Activated CD4-positive, alpha-beta T cell treated with anti-CD3 and anti-CD28 coated beads, Interleukin-2, amount 50 U/mL, for 24 hours (primary cell): ENCODE results near the gene IRGQ.
"Not testable (repeated sequence)": the region's sequence is repeated elsewhere in the genome, so short reads cannot be mapped to it uniquely, and the experiment has no call there.

Experiments
- DNase-seq, 2 donors: peaks; one replicate each; pipeline ENCODE4 v3.0.0-alpha.2; 2020; ENCODE audit warnings: low read depth in 1 of 2, low spot score in 1 of 2

Gene IRGQ

DNA sequence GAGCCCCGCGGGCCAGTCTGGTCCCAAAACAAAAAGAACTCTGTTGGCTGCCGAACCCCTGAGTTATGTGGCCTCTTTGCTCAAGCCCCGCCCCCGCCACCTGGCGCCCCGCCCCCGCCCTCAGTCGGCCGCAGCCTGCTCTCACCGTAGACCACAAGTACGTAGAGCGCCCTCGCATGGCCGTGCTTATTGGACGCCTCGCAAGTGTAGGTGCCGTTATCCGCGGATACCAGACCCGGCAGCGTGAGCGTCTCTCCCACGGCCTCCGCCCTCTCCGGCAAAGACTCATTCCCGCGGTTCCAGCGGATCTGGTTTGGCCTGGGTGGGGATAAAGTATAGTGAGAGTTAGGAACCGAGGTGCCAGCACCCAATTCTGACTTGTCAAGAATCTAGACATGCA is 29.0 kb upstream of the IRGQ start:
- peak; percentile 67 to 76 for DNase-seq

DNA sequence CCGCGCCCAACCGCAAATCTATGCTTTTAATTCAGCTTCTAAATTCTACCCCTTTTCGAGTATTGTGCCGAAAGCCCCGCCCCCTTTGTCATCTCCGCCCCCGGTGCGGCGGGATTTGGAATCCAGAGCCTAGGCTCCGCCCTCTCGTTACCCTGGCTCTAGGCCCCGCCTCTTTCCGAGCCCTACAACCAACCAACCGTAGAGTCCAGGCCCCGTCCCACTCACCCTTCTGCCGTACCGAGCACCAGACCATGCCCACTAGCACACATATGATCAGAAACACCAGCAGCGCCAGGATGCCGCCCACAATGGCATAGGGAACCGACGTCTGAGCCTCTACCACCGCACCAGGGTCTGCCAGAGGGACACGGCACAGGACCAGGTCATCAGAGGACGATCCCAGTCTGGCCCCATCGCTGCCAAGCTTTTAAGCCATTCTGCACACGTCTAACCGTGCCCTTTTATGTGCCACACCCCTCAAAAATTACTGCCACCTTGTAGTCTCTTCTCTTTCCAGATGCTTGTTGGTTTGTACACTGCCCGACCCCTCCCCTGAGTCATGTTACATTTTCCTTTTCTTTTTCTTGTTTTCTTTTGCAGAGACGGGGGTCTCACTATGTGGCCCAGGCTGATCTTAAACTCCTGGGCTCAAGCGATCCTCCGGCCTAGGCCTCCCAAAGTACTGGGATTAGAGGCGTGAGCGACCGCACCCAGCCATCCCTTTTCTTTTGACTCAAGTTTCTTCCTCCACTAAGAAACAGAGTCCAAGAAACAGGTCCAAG is 28.1 kb upstream of the IRGQ start:
- DNase-seq, result no peak

DNA sequence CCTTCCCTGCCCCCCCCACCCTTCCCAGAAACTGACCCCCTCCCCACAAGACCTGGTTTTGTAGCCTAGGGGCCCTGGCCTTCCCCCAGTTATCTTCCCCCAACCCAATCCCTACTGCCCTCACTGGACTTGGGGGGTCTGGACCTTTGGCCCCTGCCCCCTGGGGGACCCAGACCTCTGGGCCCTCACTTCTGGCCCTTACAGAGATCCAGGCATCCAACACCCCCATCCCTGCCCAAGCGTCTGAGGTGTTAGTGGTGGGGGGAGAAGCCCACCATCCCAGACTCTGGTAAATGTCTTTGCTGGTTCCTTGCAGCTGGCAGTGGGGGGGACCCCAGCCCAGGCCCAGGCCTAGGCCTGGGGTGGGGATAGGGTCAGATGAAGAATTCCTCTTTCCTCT is 27.0 kb upstream of the IRGQ start:
- no peak for DNase-seq

DNA sequence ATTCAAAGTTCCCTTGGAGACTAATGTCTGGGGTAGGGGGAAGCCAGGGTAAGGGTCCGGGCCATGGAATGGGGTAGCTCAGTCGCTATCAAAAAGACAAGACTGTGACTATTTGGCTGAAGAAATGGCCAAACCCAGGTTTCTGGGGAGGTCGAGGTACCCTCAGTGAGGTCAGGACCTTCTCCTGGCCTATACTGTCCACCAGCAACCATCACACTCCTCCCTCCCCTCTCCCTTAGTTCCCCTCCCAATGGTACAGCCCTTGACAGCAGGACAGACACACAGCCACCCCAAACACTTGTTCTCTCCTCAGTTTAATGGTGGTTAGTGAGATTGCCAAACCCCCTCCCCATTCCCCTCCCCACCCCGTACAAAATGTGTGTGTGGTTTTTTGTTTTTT is 26.1 kb upstream of the IRGQ start:
- no peak for DNase-seq

DNA sequence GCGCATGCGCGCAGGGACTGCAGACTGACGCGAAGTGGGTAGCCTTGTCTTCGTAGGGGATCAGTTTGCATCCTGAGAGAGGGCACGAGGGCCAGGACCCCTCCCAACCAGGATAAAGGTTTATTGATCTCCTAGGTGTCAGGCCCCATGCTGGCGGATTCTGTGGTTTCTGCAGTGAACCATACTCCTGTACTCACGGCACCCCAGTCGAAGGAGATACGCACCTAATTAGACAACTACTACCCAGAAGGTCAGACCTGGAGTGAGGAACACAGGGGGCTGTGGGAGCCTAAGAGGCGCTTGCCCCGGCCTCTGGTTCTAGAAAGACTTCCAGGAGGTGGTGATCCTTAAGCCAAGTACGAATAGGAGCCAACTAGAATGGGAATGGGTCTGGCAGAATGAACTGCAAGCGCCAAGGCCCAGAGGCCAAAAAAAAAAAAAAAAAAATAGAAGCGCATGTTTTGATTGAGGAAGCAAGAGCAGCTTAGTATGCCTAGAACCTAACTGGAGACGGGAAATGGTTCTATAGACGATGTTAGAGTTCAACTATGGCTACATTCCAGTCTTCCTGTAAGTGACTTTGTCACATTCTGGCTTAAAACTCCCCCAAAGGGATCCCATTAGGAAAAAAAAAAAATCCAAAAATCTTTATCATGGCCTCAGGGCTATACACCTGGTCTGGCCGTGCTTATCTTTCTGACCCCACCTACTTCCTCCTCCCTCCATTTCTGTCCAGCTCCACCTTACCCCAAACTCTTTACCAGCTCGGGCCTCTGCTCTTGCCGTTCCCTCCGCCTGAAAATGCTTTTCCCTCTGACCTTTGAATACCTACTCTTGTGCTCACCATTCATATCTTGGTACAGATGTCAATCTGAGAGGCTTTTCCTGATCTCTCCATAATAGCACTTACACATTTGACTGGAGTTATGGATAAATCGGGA is 24.4 kb upstream of the IRGQ start:
- peak in 1 of 2 donors; percentile 84 for DNase-seq

DNA sequence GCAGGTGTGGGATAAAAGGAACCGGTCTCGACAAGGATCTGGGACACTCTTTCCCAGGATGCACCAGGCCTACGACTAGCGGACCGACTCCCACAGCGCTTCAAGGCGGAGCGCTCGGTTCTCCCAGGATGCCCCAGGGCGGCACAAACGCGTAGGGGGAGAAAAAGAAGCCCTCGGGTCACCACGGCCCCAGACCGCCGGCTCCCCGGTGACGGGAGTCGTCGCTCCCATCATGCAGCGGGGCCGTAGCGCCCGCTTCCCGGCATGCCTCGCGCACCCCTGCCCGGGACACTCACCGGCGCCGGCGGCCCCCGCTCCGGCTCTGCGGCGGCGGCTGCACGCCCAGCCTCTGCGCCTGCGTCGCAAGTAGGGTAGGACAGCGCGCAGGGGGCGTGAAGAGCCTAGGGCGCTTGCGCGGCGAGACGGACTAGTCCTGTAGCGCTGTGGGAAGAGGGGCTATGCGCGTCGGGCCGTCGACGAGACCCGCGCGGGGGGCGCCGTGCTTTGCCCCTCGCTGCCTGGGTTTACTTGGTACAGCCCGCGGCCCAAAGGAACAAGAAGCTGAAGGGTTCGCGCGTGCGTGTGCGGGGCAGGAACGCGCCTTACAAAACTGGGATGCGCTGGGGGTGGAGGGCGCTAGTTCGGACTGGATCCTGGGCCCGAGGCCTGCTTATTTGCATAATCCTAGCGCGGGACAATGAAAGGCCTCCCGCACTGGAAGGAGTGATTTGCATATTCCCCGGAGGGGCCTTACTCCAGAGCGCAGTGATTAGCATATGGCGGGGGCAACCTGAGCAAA is 23.5 kb upstream of the IRGQ start, which contains the start of gene ZNF428:
ZNF428 (minus strand) TSS at position 368 of the 799 bp plus-strand sequence. CDS start 5,325 bp downstream, outside the sequence.
- peak; percentile 73 to 75 for DNase-seq

DNA sequence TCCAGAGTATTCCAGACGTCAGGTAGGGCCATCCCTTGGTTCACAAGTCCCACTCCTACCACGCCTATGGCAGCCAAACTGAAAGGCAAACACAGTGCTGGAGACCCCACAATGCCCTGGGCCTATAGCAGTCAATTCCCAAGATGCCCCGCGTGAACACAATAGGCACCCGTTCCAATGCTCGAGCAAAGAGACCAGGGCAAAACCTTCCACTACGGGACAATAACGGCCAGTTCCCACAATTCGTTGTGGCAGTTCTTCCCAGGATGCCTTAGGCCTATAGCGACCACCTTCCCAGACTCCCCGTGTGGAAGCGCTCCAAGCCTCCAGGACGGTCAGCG is 23.0 kb upstream of the IRGQ start:
- peak in 1 of 2 donors; percentile 54 for DNase-seq

DNA sequence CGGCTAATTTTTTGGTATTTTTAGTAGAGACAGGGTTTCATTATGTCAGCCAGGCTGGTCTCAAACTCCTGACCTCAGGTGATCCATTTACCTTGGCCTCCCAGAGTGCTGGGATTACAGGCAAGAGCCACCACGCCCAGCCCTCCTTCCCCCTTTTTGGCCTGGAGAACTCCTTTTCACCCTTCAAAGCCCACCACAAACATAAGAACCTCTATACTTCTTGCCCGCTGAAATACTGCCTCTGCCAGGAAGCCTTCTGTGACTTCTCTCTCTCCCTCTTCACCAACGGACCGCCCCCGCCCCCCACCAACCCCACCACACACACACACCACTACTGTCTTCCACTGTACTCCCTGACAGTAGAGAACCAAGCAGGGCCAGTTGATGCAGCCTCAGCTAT is 21.0 kb upstream of the IRGQ start:
- DNase-seq, result no peak

DNA sequence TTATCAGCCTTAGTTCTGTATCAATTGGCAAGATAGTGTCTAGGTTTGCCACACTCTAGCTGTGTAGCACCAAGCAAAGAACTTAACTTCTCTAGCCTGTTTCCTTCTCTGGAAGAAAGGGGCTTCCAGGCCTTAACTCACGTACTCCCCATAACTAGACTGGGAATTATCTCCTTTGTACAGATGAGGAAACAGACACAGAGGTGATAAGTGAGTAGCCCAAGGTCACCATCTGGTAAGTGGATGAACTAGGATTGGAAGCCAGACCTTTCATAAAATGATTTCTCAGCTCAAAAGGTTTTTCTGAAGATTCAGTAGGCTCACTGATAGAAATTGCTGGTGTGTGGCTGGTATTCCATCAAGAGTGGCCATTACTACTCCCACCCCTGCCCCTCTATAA is 20.4 kb upstream of the IRGQ start:
- DNase-seq, result no peak

DNA sequence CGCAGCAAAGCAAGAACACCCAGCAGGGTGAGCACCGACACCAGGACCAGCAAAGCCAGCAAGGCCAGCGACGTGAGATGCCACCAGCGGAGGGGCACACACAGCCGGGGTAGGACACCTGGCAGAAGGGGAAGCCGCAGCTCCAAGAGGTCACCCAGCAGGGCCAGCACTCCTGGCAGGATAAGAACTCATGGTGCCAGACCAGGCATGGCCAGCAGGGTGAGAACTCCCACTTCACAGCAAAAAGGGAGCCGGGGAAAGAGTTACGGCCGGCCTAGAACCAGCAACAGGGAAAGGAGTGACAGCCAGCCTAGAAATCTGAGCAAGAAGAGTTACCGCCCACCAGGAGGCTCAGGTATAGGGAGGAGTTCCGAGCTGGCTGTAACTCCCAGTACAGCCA is 16.4 kb upstream of the IRGQ start:
- no peak for DNase-seq

DNA sequence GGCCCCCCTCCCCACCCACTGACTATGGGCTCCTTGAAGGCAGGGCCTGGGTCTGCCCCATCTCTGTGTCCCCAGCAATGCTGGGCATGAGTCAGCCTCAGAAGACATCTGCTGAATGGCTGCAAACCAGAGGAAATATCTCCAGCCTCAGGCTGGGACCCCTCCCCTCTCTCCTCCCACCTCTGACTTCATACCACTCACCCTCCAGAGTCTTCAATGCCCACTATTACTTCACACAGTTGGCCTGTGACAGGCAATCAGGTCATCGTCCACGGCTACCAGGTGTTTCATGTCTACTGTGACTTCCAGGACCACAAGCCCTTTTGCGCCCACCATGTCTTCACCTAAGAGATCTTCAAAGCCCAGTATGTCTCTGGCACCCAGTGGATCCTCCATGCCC is 15.9 kb upstream of the IRGQ start, which contains the start of gene SRRM5:
SRRM5 (plus strand) TSS at position 301 of the 400 bp plus-strand sequence; CDS start at position 335, 34 bp downstream.
- DNase-seq, result no peak

DNA sequence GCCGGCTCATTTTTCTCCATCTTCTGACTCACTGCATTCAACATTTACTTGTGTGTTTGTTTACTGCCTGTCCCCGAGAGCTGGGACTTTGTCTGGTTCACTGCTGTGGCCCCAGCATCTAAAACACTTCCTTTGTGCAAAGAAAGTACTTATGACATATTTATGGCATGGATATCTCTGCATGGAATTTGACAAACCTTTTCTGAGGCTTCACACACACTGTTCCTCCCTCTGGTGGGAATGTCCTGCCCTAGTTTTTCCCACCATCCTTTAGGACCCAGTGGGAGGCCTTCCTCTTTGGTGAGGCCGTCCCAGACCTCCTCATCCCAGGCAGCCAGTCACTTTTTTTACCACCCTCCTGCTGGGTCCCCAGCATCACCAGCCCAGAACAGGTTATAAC is 14.6 kb upstream of the IRGQ start:
- no peak for DNase-seq

DNA sequence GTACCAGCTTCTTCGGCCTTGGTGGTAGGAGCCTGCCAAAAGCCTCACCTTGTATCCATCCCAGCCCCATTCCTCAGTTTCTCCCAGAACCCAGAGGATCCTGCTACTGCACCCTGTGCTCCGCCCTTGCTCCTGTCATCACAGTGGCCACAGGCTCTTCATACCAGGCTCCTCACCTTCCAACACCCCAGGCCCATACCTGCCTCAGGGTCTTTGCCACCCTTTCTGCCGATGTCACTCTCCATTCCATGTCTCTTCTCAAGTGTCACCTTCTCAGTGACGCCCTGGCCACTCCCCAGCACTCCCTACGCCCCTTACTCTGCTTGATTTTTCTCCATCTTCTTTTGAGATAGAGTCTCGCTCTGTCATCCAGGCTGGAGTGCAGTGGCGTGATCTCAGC is 13.9 kb upstream of the IRGQ start:
- DNase-seq, result no peak

DNA sequence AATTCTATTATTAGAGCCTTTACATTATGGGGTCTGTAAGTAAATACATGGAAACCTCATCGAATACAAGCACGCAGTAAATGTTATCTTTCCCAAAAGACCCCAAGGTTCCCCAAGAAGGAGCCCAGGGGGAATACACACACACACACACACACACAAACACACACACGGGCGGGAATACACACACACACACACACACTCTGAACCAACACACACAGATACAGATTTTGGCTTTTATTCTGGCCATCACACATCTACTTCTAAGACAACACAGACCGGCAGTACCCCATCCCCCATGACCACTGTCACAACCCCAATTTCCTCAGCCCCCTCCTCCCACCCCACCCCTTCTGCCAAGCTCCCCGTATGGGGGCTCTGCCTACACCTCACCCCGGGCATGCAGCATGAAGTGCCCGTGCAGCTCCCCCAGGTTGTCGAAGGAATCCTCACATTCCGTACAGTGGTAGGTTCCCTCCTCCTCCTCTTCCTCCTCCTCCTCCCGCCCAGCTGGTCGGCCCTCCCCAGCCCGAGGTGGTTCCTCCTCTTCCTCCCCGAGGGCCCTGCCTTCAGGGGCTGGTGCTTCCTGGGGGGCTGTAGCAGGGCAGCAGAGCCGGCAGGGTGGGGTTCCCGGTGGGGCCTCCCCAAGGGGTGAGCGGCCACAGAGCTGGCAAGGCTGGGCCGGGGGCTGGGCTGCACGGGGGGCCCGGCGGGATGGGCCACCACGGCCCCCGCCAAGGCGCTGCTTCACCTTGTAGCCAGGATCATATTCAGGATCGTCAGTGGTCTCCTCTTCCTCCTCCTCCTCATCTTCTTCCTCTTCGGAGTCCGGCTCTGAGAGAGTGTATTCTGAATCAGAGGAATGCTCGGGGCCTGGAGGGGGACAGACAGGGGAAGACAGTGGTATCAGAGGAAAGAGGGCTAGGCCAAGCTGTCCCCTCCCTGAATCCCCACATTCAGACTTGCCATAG is 11.6 kb upstream of the IRGQ start:
- no peak for DNase-seq

DNA sequence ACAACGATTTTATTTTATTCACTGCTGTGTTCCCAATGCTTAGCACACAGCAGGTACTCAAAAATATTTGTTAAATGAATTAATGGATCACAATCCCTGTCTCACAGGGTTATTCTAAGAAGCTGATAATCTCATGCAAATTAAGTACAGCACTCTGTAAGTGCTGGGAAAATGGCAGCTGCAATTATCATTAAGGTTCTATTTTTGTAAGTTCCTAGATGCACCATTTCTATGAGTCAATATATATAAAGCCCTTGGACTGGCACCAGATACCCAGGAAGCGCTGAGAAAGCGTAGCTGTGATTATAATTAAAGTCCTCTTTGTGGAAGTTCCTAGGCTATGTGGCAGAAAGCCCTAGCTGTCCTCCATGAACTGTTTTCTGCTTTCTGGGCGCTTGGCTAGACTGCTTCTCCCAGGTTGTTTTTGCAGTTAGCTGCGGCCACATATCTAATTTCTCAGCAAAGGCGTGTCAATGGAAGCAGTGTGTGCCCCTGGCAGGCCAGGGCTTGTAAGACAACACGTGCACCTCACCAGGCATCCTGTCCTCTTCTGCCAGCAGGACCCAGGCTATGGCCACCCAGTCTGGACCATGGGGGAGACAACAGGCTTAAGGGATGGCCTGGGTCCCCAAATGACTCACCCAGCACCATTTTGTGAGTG is 10.8 kb upstream of the IRGQ start:
- DNase-seq, result no peak

DNA sequence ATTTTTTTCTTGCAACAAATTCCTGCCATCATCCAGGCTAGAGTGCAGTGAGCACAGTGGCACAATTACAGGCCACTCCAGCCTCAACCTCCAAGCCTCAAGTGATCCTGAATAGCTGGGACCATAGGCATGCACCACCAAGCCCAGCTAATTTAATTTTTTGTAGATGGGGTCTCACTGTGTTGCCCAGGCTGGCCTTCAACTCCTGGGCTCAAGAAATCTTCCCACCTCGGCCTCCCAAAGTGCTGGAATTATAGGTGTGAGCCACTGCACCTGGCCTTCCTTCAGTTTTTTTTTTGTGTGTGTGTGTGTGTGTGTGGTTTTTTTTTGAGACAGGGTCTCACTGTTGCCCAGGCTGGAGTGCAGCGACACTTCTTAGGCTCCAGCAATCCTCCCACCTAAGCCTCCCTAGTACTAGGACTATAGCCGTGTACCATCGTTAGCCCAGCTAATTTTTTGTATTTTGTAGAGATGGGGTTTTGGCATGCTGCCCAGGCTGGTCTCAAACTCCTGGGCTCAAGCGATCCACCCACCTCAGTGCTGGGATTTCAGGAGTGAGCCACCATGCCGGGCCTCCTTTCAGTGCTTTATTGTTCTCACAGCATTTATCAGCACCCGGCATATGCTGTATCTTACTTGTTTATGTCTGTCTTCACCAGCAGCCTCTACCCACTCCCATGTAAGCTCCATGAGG is 10.1 kb upstream of the IRGQ start:
- DNase-seq, result no peak

DNA sequence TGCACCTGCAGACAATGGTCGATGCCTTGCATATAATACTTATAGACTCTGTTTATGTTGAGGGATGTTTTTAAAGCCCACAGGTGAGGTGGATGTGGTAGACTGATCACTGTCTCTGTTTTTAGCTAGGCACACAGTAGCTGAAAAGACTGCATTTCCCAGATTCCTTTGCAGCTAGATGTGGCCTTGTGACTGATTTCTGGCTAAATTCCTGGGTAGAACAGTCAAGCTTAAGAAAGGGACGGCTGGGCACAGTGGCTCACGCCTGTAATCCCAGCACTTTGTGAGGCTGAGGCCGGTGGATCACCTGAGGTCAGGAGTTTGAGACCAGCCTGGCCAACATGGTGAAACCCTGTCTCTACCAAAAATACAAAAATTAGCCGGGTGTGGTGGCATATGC is 4.4 kb upstream of the IRGQ start:
- DNase-seq, result not testable (repeated sequence)

DNA sequence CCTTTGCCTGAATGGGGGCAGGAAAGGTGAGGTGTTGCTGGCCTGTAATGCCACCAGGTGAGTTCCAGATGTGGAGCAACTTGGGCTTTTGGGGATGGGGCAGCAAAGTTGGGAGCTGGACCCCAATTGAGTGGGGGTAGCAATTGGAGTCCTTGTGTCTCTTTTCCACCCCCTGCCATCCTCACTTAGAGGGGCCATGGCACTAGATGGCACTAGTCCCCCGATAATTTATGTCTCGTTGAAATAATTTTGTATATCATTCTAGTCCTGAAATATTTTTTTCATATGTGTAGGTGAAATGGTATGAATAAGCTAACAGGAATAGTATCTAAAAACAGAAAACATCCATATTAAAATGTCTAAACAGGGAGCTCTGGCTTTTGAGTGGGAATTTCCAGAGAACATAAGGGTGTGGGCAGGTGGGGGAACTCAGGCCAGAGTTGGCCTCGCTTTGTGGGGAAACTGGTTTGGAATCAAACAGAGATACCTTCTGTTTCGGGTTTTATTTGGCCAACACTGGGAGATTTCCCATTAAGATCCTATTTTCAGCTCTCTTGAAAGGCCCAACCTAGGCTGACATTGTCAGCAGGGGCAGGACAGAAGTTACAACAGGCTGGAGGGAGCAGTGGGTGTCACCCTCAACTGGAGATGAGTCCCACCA is 3.8 kb upstream of the IRGQ start:
- no peak for DNase-seq
